ENCODE results near the gene C22orf39.

DNA sequence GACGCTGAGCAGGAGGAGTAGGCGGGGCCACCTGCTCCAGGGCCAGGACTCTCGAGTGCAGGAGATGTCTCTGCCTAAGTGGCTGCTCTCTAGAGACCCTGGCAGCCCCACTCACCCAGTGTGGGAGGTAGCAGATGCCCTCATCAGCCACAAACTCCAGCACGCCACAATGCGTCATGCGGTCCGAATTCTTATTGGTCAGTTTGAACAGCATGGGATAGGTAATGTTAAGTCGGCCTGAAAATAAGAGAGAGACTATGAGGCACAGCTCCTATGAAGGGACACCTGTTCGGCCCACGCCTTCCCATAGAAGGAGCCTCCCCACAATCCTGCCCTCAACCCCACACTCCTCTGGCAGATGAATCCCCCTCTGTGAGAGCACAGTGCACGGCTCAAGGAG is 24.1 kb upstream of the C22orf39 start:
- TF ChIP-seq, protein P1, sequence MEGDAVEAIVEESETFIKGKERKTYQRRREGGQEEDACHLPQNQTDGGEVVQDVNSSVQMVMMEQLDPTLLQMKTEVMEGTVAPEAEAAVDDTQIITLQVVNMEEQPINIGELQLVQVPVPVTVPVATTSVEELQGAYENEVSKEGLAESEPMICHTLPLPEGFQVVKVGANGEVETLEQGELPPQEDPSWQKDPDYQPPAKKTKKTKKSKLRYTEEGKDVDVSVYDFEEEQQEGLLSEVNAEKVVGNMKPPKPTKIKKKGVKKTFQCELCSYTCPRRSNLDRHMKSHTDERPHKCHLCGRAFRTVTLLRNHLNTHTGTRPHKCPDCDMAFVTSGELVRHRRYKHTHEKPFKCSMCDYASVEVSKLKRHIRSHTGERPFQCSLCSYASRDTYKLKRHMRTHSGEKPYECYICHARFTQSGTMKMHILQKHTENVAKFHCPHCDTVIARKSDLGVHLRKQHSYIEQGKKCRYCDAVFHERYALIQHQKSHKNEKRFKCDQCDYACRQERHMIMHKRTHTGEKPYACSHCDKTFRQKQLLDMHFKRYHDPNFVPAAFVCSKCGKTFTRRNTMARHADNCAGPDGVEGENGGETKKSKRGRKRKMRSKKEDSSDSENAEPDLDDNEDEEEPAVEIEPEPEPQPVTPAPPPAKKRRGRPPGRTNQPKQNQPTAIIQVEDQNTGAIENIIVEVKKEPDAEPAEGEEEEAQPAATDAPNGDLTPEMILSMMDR (conservative IDR thresholded peaks at IDR 0.05; ENCODE audit: low read depth, low read length), result no peak
- TF ChIP-seq EZH2 (IDR thresholded peaks at IDR 0.05; ENCODE audit: borderline replicate concordance, low read depth, low read length, poor library complexity, severe bottlenecking), result no peak

All from A673 (cell line).